HG03095 (cell line): ENCODE data around the gene ALKBH3.

Experiments used
- ATAC-seq: cut with Tn5 transposase; IDR thresholded peaks from one replicate; pipeline ENCODE4 v1.9.1; 2021; ENCODE audit warnings: moderate library complexity; ENCODE audit not compliant: unreplicated experiment

The ALKBH3 gene

DNA sequence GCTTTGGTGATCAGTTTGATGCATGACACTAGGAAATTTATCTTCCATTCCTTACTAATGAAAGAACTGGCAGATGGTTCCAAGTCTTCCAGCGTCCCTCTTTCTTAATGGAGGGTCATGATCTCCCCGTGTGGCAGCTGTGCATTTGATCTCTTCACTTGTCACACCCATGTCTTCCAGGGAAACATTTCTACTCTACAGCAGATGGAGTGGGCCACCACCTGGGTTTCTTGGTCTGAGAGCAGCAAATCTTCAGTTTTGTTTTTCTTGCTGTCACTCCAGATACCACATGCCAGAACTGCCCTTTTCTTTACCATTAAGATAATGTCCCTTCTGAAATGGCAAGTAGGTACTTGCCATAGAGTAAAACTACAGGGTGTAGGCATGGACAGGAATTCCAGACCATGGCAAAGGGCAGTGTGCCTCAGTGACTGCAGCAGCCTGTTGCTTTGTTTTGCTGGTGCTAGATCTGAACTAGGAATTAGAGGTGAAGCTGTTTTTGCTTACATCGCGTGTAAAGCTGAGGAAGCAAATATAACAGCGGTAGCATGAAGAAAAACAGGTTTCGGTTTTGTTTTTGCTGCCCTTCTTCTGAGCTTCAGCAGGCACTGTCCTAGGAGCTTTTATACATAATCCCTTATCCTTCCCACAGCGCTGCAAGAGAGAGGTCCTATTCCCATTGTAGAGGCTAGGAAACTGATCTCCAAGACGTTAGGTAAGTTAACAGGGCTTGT lies 41.1 kb downstream of the ALKBH3 start:
- no peak for ATAC-seq

DNA sequence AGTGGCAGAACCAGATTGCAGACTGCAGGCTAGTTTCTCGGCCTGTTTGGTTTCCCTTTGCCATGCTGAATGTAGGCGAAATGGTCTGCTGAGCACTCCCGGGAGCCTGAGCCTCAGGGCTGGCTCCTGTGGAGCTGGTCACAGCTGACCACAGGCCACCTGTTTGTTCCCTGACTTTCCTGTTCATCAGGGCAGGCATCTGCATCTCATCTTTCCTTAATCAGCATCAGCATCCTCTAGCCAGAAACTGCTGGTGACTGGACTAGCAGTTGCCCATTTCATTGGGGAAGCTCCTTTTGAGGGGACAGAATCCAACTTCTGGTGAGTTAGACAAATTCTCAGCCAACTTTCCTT lies 41.6 kb downstream of the ALKBH3 start:
- no peak for ATAC-seq

DNA sequence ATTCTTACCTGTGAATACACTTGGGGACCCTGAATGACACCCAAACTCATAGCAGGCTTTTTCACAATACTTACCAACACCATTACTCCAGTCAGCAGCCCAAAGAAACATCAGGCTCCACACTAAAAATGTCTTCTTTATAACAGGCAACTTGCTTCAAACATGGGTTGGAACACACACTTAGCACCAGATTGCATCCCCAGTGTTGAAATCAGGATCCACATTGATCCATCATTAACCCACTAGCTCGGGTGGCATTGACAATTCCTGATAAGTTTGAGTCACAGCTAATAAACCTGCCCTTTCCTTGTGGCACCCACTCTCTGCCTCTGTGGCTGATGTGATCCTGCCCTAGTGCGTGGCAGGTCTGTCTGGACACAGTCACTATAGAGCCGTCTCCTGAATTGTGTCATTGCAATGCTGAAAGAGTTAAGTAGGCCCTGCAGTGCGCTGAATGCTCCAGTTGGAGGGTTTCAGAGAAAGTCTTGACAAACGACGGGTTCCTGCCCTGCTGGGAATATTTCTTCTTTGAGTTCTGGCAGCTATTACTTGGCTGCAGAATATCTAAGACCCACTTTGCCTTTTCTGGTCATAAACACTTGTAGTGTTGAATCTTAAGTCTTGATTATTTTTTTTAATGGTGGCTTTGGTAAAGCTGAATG lies 42.2 kb downstream of the ALKBH3 start:
- no peak for ATAC-seq

DNA sequence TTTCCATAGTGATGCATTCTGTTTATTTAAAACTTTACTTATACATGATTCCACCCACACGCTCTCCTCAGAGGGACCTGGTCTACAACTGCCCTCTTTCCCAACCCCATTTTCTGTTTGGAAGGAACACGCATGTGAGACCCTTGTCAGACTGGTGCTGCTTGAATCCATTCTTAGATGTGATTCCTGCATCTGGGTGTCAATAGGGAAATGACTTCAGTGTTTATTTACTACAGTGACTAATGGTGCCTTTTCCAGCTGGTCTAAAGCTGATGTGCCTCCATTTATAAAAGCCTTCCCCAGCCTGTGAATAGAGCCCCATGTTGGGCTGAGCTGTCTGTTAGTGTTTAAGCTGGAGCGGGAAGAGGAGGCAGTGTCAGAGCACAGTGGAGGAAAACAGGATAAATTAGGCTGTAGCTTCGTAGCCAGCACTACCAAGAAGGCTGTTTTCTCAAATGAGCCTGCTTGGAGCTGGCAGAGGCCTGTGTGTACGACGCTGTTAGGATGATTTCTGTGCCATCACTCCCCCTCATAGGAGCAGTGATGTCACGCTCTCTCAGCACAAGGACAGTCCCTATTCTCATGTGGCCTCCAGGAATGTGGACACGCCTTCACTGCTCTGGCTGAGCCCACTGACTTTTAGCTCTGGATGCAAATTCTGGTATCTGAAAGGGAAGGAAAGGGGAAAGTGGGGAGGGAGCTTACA lies 42.9 kb downstream of the ALKBH3 start:
- no peak for ATAC-seq

DNA sequence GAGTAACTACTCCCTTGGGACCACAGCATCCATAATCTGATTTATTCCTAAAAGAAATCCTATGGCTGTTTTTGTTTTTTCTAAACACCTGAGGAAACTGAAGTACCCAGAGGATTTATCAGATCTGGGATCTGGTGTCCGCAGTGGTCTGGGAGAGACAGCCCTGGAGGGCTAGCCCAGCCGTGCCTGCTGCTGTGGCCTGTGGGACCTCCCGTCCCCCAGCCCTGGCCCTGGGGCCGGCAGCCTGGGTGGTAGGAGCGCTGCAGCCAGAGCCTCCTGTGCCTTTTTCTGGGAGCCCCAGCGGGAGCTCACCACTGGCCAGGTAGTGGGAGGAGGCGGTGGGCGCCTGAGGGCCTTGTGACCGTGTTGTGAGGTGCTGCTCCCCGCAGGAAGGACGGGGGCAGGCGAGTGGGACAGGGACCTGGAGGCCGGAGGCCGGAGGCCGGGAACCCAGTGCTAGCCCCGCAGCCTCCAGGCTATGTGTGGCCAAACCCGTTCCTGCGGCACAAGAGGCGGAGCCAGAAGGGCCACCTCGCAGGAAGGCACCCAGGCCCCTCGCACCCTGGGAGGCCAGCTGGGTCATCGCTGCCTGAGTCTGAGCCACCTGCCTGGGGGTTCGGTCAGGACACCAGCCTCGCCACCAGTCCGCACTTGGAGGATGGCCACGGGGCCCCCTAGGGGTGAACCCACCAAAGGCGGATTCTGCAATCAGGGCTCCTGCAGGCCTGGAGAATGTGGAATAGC lies 43.7 kb downstream of the ALKBH3 start:
- no peak for ATAC-seq

- no peak for ATAC-seq
Observed at GRCh38 chr11:43925063-43925931, 44.7 kb downstream of the ALKBH3 start.

DNA sequence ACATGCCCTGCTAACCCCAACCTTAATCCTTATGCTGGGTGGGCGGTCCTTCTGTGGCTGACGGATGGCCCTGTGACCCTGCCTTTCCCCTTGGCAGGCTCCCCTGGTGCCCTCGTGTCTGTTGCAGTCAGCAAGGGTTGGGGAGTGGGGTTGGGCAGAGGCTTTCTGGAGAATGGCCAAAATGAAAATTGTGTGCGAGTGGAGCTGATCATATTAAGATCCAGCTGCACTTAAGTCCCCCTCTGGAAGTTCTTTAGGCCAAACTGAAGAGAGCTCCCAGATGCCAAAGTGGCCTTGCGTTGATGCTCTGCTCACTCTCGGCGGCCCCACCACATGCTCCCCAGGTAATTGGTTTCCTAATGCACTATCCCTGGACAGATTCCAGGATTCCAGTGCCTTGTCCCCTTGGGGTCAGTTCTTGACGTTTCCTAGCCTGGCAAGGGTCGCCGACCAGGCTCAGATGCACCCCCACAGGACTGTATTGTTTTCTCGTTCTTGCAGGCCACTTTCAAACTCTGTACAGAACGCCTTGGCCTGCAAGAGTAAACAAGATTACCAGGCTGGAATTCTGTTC lies 45.4 kb downstream of the ALKBH3 start:
- ATAC-seq, result no peak

DNA sequence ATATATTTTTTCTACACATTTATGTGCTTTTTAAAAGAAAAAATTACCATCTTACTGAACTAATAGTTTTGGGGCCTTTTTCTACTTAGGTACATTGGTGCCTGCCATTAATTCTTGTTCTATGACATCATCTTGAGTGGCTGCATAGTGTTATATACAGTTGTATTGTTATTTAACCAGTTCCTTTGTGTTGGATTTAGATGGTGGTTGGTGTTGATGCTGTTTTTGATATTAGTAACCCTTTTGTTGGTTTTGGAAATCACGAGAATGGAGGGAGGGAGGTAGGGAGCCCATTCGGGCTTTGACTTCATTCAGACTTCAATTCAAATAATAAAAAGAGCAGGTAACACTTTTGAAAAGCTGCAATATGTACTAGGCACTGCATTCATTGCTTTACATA lies 46.4 kb downstream of the ALKBH3 start:
- ATAC-seq, result no peak

GRCh38 chr11:43927925-43928707 lies 47.5 kb downstream of the ALKBH3 start:
- no peak for ATAC-seq

GRCh38 chr11:43928721-43929120 lies 48.1 kb downstream of the ALKBH3 start:
- no peak for ATAC-seq

GRCh38 chr11:43930868-43931716 lies 50.5 kb downstream of the ALKBH3 start:
- ATAC-seq, result no peak

GRCh38 chr11:43931717-43932039 lies 51.0 kb downstream of the ALKBH3 start:
- no peak for ATAC-seq

DNA sequence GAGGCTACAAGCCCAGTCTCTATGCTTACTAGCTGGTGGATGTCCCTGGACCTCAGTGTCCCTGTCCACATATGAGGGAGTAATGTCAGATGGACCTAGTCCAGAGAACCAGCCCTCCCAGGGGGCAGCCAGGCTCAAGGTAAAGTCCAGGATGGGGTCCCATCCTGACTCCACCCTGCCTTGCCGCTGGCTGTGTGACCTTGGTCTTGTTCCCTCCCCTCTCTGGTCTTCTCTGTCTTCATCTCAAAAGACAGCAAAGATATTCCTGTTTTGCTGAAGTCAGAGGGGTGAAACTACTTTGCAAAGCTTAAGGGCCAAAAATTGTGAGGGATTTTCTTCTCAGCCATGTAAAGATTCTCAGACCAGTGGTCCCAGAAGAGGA lies 52.6 kb downstream of the ALKBH3 start:
- no peak for ATAC-seq

- ATAC-seq, result no peak
Observed at GRCh38 chr11:43933608-43934551, 53.2 kb downstream of the ALKBH3 start.

DNA sequence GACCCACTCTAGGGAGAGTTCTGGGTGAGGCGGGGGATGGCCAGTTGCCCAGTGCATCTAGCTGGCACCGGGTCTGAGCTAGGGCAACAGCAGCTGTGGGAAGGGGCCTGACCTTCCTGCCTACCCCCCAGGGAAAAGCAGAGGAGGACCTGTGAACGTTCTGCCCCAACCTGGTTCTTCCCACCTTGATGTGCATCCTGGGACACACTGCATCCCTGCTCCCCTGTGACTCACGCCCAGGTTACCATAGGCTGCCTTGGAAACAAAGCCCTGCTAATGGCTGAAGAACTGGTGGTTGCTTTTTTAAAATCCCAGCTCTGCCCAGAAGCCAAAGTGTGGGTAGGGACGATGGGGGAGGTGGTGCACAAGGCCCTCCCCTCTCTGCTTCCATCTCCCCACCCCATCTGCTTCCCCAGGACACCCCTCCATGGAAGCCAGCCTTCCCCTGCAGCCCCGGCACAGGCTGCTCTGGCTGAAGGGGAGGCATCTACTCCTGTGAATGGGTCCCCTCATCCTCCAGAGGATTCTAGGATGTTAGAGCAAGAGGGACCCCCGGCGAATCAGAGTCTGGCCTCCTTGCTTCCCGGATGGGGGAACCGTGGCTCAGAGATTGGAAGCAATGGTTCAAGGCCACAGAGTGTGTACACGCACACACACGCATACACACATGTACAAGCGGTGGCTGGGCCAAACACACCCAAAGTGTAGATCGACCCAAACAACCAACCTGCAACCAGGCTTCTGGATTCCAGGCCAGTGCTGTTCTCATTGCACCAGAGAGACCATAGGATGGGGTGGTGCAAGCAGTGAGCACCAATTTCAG lies 54.2 kb downstream of the ALKBH3 start:
- no peak for ATAC-seq

DNA sequence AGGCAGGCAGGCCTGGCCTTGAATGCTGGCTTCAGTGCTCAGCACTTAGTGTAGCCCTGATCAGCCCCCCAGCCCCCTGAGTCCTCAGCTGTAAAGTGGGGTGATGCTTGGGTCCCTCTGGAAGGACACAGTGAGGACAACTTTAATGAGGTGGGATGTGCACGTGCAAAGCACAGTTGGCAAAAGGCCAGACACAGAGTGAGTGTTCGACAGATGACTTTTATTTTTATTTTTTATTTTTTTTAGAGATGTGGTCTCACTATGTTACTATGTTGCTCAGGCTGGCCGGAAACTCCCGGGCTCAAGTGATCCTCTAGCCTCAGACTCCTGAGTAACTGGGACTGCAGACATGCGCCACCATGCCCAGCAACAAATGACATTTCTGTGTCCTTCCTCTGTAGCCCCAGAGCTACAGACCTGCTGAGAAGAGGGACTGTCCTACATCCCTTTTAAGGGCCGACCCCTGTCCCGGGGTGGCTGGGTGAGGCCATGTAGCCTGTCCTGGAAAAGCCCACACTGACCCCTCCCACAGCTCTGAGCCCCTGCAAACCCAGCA lies 54.9 kb downstream of the ALKBH3 start:
- ATAC-seq, result no peak
